HCEC 1CT (cell line): Measurements from ENCODE around the gene SOCS6.
A peak's percentile ranks its signal among the peaks of the same experiment; 100 is the strongest.
"Not testable (repeated sequence)": the region's sequence is repeated elsewhere in the genome, so short reads cannot be mapped to it uniquely, and the experiment has no call there.

Experiments
- DNase-seq: peaks from one replicate; pipeline ENCODE4 v3.0.0-alpha.2; 2017

Gene SOCS6, protein sequence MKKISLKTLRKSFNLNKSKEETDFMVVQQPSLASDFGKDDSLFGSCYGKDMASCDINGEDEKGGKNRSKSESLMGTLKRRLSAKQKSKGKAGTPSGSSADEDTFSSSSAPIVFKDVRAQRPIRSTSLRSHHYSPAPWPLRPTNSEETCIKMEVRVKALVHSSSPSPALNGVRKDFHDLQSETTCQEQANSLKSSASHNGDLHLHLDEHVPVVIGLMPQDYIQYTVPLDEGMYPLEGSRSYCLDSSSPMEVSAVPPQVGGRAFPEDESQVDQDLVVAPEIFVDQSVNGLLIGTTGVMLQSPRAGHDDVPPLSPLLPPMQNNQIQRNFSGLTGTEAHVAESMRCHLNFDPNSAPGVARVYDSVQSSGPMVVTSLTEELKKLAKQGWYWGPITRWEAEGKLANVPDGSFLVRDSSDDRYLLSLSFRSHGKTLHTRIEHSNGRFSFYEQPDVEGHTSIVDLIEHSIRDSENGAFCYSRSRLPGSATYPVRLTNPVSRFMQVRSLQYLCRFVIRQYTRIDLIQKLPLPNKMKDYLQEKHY

GRCh38 chr18:70288851-70289328 is at the start of gene SOCS6:
Gene SOCS6 (plus strand): TSS chr18:70289045. CDS start chr18:70324669, 35,624 bp downstream.
- peak; percentile 64 for DNase-seq

GRCh38 chr18:70243131-70243929 is 45.5 kb upstream of the SOCS6 start:
- no peak for DNase-seq

- no peak for DNase-seq
Measured at GRCh38 chr18:70246061-70246466, 42.8 kb upstream of the SOCS6 start.

- DNase-seq: peak; percentile 67
Measured at GRCh38 chr18:70249118-70249517, 39.7 kb upstream of the SOCS6 start.

DNA sequence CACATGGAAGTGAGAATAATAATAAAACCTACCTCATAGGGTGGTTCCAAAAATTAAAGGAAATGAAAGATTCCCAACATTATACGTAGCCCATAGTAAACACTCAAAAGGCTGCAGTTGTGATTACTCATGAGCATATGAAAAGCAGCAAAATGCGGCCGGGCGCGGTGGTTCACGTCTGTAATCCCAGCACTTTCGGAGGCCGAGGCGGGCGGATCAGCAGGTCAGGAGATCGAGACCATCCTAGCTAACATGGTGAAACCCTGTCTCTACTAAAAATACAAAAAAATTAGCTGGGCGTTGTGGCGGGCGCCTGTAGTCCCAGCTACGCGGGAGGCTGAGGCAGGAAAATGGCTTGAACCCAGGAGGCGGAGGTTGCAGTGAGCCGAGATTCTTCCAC is 39.0 kb upstream of the SOCS6 start:
- not testable (repeated sequence) for DNase-seq

GRCh38 chr18:70250781-70251180 is 38.1 kb upstream of the SOCS6 start:
- DNase-seq: no peak

GRCh38 chr18:70256184-70256583 is 32.7 kb upstream of the SOCS6 start:
- DNase-seq: no peak

DNA sequence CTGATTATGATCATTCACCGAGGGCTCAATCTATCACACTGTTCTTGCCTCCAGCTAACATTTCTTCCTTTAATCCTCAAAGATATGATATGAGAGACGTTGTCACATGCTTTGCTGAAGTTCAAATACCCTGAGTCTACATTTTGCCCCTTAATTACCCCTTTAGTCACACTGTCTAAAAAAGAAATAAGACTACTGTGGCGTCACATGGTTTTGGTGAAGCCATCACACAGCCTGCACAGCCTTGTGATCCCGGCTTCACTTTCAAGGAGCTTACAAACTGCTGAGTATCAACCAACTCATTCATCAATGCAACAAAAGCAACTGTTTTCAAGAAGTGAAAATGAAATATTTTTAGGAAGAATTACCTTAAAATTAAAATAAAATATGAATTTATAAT is 31.9 kb upstream of the SOCS6 start:
- no peak for DNase-seq

DNA sequence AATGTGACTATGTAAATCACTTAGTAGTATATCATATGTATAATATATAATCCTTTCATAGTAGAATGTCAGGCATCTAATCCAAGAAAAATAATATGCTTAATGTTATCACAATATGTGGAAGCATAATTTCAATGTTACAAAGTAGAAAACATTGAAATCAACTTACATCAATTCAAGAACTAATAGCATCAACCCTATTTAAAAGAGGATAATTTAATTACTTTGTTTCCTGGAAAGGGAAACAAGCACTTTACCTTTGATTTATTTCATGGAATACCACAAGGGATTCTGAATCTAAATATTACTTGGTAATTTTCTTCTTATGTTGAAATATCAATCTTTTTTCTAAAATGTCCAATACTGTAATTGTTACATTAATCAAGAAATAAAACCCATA is 30.6 kb upstream of the SOCS6 start:
- no peak for DNase-seq

DNA sequence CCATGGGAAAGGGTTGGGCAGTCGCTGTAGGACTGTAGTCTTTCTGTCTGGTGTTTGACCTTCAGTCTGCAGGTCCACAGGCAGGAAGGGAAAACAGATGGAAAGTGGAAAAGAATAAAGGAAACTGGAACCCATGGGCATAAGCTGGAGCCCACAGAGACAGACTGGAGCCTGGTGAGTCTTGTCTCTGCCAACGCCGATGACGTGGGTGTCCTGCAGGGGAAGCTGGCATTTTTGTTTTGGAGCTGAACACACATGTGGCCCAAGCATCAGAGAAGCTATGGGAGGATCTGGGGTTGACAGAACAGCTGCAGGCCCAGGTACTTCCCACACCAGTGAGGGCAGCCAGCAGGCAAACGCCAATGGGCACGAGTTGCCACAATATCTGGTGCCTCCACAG is 28.2 kb upstream of the SOCS6 start:
- DNase-seq: no peak

DNA sequence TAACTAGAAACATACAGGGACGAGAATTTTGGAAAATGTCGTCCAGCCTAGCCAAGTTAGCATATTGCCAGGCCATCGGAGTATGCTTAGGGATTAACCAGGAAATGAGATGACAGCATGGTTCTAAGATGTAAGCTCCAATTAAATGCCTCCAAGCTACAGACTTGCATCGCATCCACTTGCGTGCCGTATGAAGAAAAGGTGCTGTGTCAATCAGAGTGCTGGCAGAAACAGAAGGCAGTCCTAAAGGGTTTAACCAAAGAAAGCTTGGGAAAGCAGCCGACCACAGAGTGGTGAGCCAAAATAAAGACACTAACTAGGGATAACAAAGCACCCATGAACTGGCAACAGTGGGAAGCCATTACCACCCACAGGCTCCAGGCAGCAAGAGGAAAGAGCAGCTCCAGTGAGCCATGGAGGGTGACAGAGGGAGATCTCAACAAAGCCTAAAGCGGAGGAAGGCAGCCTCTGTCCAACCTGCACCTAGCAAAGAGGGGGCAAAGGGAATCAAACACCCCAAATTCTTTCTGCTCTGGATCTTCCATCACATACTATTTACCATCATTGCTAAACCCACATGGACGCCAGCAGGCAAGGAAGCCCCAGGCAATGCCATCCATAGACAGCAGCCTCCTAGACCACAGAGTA is 27.6 kb upstream of the SOCS6 start:
- no peak for DNase-seq

DNA sequence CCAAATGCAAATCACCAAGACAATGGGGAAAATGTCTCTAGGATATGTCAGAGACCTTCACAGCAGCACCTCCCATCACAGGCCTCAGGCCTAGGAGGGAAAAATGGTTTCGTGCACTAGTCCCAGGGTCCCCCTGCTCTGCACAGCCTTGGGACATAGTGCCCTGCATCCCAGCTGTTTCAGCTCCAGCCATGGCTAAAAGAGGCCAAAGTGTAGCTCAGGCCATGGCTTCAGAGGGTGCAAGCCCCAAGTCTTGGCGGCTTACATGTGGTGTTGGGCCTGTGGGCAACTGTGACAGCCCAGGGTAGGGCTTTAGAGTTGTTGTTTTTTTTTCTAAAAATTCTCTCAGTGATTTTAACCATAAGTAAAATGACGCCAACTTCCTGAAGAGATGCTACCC is 25.5 kb upstream of the SOCS6 start:
- DNase-seq: no peak

DNA sequence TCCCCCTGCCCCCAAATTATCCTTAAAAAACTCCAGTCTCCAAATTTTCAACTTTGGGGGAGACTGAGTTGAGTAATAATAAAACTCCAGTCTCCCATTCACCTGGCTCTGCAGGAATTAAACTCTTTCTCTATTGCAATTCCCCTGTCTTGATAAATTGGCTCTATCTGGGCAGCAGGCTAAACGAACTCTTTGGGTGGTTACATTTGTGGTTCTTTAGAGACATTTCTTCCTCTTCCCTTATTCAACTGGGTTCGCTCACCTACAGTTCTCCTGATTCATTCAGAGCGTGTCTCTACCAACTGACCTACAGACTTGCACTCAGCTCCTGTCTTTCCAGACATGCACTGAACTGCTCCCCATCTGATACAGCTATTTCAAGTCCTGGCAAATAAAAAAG is 17.1 kb upstream of the SOCS6 start:
- DNase-seq: no peak

- no peak for DNase-seq
Measured at GRCh38 chr18:70273021-70273420, 15.8 kb upstream of the SOCS6 start.

- DNase-seq: no peak
Measured at GRCh38 chr18:70276416-70277191, 12.2 kb upstream of the SOCS6 start.

DNA sequence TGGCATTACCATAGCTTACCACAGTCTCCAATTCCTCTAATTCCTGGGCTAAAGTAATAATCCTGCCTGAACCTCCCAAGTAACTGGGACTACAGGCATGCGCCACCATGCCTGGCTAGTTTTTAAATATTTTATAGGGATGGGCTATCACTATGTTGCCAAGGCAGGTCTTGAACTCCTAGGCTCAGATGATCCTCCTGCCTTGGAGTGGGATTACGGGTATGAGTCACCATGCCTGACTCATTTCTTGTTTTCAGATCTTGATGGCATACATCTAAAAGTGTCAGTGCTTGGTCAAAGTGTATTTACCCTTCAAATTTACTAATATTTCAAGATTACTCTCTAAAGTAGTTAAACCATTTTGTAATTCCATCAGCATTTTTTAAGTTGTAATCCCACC is 9.4 kb upstream of the SOCS6 start:
- DNase-seq: peak; percentile 42

GRCh38 chr18:70280007-70280925 is 8.6 kb upstream of the SOCS6 start:
- DNase-seq: peak; percentile 24

- DNase-seq: no peak
Measured at GRCh38 chr18:70284976-70285620, 3.7 kb upstream of the SOCS6 start.

- DNase-seq: no peak
Measured at GRCh38 chr18:70287731-70288130, 1.1 kb upstream of the SOCS6 start.

GRCh38 chr18:70288171-70288850 is 534 bp upstream of the SOCS6 start:
- DNase-seq: peak; percentile 24
